Measurements from ENCODE around the gene CRLF3. TPM values are rescaled to one million over a fixed set of nuclear protein-coding genes. Genes with fewer than 3 reads are reported as not detected.

CRLF3 gene
- total RNA-seq = 14.1 and 16.7 TPM in 2 replicates
- 12.6 and 13.9 TPM in 2 replicates for polyA plus RNA-seq
- 8.1 and 10.1 TPM in 2 replicates for polyA plus RNA-seq (2012)
- polyA minus RNA-seq (ENCODE audit: low replicate concordance) = 2.5 and 3.5 TPM in 2 replicates

- Histone ChIP-seq H4K20me1 (ENCODE audit: control insufficient read depth, extremely low read depth, insufficient read depth, low read length) (no peaks in the 10 kb centered on the region), H2AFZ (ENCODE audit: low read length) (peak within 1 kb of the TSS; percentile 98), H3K79me2 (ENCODE audit: control insufficient read depth, insufficient read depth, low read length) (peaks cover 38% of the 10 kb centered on the region), H3K4me2 (ENCODE audit: extremely low read depth, insufficient read depth, low read length) (peak within 1 kb of the TSS; percentile 92), H3K9me3 (ENCODE audit: control insufficient read depth, insufficient read depth, low read depth, low read length) (no peaks in the 10 kb centered on the region), H3K36me3 (ENCODE audit: control insufficient read depth, insufficient read depth, low read length) (no peaks in the 10 kb centered on the region), H3K4me3 (replicated peaks in 1 of 4; ENCODE audit: control extremely low read depth in 1 of 4, insufficient read depth in 1 of 4, low read depth in 3 of 4, low read length in 4 of 4) (peak within 1 kb of the TSS; percentile 54 to 94 (median 78)), H3K27ac (ENCODE audit: insufficient read depth, low read length) (peak within 1 kb of the TSS; percentile 71), H3K27me3 (ENCODE audit: control insufficient read depth, insufficient read depth, low read length) (no peaks in the 10 kb centered on the region), H3K9ac (ENCODE audit: insufficient read depth, low read length) (peak within 1 kb of the TSS; percentile 84), H3K4me1 (ENCODE audit: control insufficient read depth, extremely low read depth, insufficient read depth, low read length) (no peaks in the 10 kb centered on the region)
- no peak for TF ChIP-seq EZH2 (IDR thresholded peaks at IDR 0.05; ENCODE audit: low read length, missing control alignments)
- TF ChIP-seq, protein P1, sequence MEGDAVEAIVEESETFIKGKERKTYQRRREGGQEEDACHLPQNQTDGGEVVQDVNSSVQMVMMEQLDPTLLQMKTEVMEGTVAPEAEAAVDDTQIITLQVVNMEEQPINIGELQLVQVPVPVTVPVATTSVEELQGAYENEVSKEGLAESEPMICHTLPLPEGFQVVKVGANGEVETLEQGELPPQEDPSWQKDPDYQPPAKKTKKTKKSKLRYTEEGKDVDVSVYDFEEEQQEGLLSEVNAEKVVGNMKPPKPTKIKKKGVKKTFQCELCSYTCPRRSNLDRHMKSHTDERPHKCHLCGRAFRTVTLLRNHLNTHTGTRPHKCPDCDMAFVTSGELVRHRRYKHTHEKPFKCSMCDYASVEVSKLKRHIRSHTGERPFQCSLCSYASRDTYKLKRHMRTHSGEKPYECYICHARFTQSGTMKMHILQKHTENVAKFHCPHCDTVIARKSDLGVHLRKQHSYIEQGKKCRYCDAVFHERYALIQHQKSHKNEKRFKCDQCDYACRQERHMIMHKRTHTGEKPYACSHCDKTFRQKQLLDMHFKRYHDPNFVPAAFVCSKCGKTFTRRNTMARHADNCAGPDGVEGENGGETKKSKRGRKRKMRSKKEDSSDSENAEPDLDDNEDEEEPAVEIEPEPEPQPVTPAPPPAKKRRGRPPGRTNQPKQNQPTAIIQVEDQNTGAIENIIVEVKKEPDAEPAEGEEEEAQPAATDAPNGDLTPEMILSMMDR (conservative IDR thresholded peaks at IDR 0.05 in 1 of 2, IDR thresholded peaks at IDR 0.05 in 1 of 2; ENCODE audit: low read depth in 1 of 2, low read length in 2 of 2) = peak in 1 of 2 donors; percentile 35
- peak; percentile 86 to 88 for DNase-seq (ENCODE audit: low read depth in 2 of 2)
These were observed at the start of gene CRLF3 for GRCh38 chr17:30824356-30825145. CRLF3 (minus strand) TSS chr17:30824692; CDS start chr17:30824651, 41 bp downstream.

GRCh38 chr17:30869005-30869404, 44.5 kb upstream of the CRLF3 start:
- Histone ChIP-seq H3K4me3 (replicated peaks in 1 of 4; ENCODE audit: control extremely low read depth in 1 of 4, insufficient read depth in 1 of 4, low read depth in 3 of 4, low read length in 4 of 4) (no peak overlapping the region), H3K27me3 (ENCODE audit: control insufficient read depth, insufficient read depth, low read length) (no peaks in the 10 kb centered on the region), H3K4me1 (ENCODE audit: control insufficient read depth, extremely low read depth, insufficient read depth, low read length) (no peaks in the 10 kb centered on the region), H3K9ac (ENCODE audit: insufficient read depth, low read length) (no peak overlapping the region), H2AFZ (ENCODE audit: low read length) (no peak overlapping the region), H4K20me1 (ENCODE audit: control insufficient read depth, extremely low read depth, insufficient read depth, low read length) (no peaks in the 10 kb centered on the region), H3K9me3 (ENCODE audit: control insufficient read depth, insufficient read depth, low read depth, low read length) (no peaks in the 10 kb centered on the region), H3K4me2 (ENCODE audit: extremely low read depth, insufficient read depth, low read length) (no peak overlapping the region), H3K79me2 (ENCODE audit: control insufficient read depth, insufficient read depth, low read length) (no peaks in the 10 kb centered on the region), H3K36me3 (ENCODE audit: control insufficient read depth, insufficient read depth, low read length) (no peaks in the 10 kb centered on the region), H3K27ac (ENCODE audit: insufficient read depth, low read length) (no peak overlapping the region)
- TF ChIP-seq, protein P1 (conservative IDR thresholded peaks at IDR 0.05 in 1 of 2, IDR thresholded peaks at IDR 0.05 in 1 of 2; ENCODE audit: low read depth in 1 of 2, low read length in 2 of 2) = no peak
- TF ChIP-seq EZH2 (IDR thresholded peaks at IDR 0.05; ENCODE audit: low read length, missing control alignments) = no peak
- DNase-seq (ENCODE audit: low read depth in 2 of 2) = no peak

- no peak overlapping the region for H3K4me2 ChIP-seq (ENCODE audit: extremely low read depth, insufficient read depth, low read length)
- no peaks in the 10 kb centered on the region for H3K79me2 ChIP-seq (ENCODE audit: control insufficient read depth, insufficient read depth, low read length)
- H4K20me1 ChIP-seq (ENCODE audit: control insufficient read depth, extremely low read depth, insufficient read depth, low read length) = no peaks in the 10 kb centered on the region
- no peak overlapping the region for H3K27ac ChIP-seq (ENCODE audit: insufficient read depth, low read length)
- H3K9ac ChIP-seq (ENCODE audit: insufficient read depth, low read length) = no peak overlapping the region
- no peak for DNase-seq (ENCODE audit: low read depth in 2 of 2)
- H2AFZ ChIP-seq (ENCODE audit: low read length) = no peak overlapping the region
- no peaks in the 10 kb centered on the region for H3K27me3 ChIP-seq (ENCODE audit: control insufficient read depth, insufficient read depth, low read length)
- TF ChIP-seq, protein P1 (conservative IDR thresholded peaks at IDR 0.05 in 1 of 2, IDR thresholded peaks at IDR 0.05 in 1 of 2; ENCODE audit: low read depth in 1 of 2, low read length in 2 of 2) = no peak
- TF ChIP-seq EZH2 (IDR thresholded peaks at IDR 0.05; ENCODE audit: low read length, missing control alignments) = no peak
- no peaks in the 10 kb centered on the region for H3K9me3 ChIP-seq (ENCODE audit: control insufficient read depth, insufficient read depth, low read depth, low read length)
- H3K36me3 ChIP-seq (ENCODE audit: control insufficient read depth, insufficient read depth, low read length) = no peaks in the 10 kb centered on the region
- H3K4me3 ChIP-seq (replicated peaks in 1 of 4; ENCODE audit: control extremely low read depth in 1 of 4, insufficient read depth in 1 of 4, low read depth in 3 of 4, low read length in 4 of 4) = no peak overlapping the region
- H3K4me1 ChIP-seq (ENCODE audit: control insufficient read depth, extremely low read depth, insufficient read depth, low read length) = no peaks in the 10 kb centered on the region
These were observed 40.1 kb upstream of the CRLF3 start for GRCh38 chr17:30864636-30865035.

Data from fibroblast of lung (primary cell).